ENCODE results near the gene SLC9A3.

GRCh38 chr5:501831-502184 is 22.4 kb downstream of the SLC9A3 start:
- TF ChIP-seq CTCF (IDR thresholded peaks at IDR 0.05; ENCODE audit: low read depth, low read length, poor library complexity, severe bottlenecking) (no peak), EZH2phosphoT487 (IDR thresholded peaks at IDR 0.05; ENCODE audit: borderline replicate concordance, low read length) (no peak)
